Kidney epithelial cell (primary cell): Measurements from ENCODE around the gene C11orf86. TPM values are rescaled to one million over a fixed set of nuclear protein-coding genes. Genes with fewer than 3 reads are reported as not detected.
"Not testable (repeated sequence)": the region's sequence is repeated elsewhere in the genome, so short reads cannot be mapped to it uniquely, and the experiment has no call there.

Source experiments
- DNase-seq: peaks from one replicate; pipeline ENCODE4 v3.0.0-alpha.2; 2010; ENCODE audit warnings: low read depth
- H3K27me3 ChIP-seq: 2 replicates; pipeline ENCODE4 v1.6.0; 2011; ENCODE audit warnings: low read length; ENCODE audit not compliant: control insufficient read depth, insufficient read depth
- H3K36me3 ChIP-seq: 2 replicates; pipeline ENCODE4 v1.5.1; 2011; ENCODE audit warnings: low read length; ENCODE audit not compliant: control insufficient read depth, insufficient read depth
- H3K4me3 ChIP-seq: 2 replicates; pipeline ENCODE4 v1.5.1; 2011; ENCODE audit warnings: low read depth, mild to moderate bottlenecking, control low read depth, low read length
- CTCF ChIP-seq: IDR thresholded peaks from 2 replicates; pipeline ENCODE4 v1.5.1; 2011; ENCODE audit warnings: mild to moderate bottlenecking, moderate library complexity, low read length, control low read depth, inconsistent platforms; ENCODE audit not compliant: insufficient read depth, poor library complexity, severe bottlenecking
- total RNA-seq: library from RNA; depleted of rRNA; stranded (reverse); fragments of >200 nt; gene quantifications from 2 replicates; pipeline ENCODE4 v1.2.3, GENCODE V29; 2015

Gene C11orf86
- total RNA-seq, 1 donor from 2014 or later: not detected

GRCh38 chr11:66987924-66988637 is 13.0 kb downstream of the C11orf86 start:
- no peak for TF ChIP-seq CTCF
- Histone ChIP-seq H3K27me3 (no peaks in the 10 kb centered on the region), H3K36me3 (no peaks in the 10 kb centered on the region), H3K4me3 (no peak overlapping the region)
- no peak for DNase-seq

- H3K4me3 ChIP-seq, H3K36me3 ChIP-seq, H3K27me3 ChIP-seq, DNase-seq: not testable (repeated sequence)
These were observed 13.6 kb downstream of the C11orf86 start for GRCh38 chr11:66988741-66989140.

GRCh38 chr11:66989360-66989759 is 14.3 kb downstream of the C11orf86 start:
- DNase-seq, H3K36me3 ChIP-seq, H3K4me3 ChIP-seq, H3K27me3 ChIP-seq: not testable (repeated sequence)

- Histone ChIP-seq H3K4me3 (no peak overlapping the region), H3K27me3 (no peaks in the 10 kb centered on the region), H3K36me3 (no peaks in the 10 kb centered on the region)
- no peak for DNase-seq
- no peak for TF ChIP-seq CTCF
These were observed 16.9 kb downstream of the C11orf86 start for GRCh38 chr11:66992041-66992440.

- H3K27me3 ChIP-seq: no peaks in the 10 kb centered on the region
- H3K4me3 ChIP-seq: no peak overlapping the region
- TF ChIP-seq CTCF: no peak
- no peak for DNase-seq
- H3K36me3 ChIP-seq: no peaks in the 10 kb centered on the region
These were observed 21.6 kb downstream of the C11orf86 start for GRCh38 chr11:66996609-66997273.

- no peaks in the 10 kb centered on the region for H3K36me3 ChIP-seq
- no peaks in the 10 kb centered on the region for H3K27me3 ChIP-seq
- H3K4me3 ChIP-seq: no peak overlapping the region
- no peak for TF ChIP-seq CTCF
- DNase-seq: no peak
These were observed 24.5 kb downstream of the C11orf86 start for GRCh38 chr11:66999555-66999954.

- no peak for DNase-seq
- no peaks in the 10 kb centered on the region for H3K27me3 ChIP-seq
- no peaks in the 10 kb centered on the region for H3K36me3 ChIP-seq
- H3K4me3 ChIP-seq: no peak overlapping the region
- no peak for TF ChIP-seq CTCF
These were observed 26.2 kb downstream of the C11orf86 start for GRCh38 chr11:67001332-67001731.
